ENCODE data around the gene OSBPL6. TPM values are rescaled to one million over a fixed set of nuclear protein-coding genes. Genes with fewer than 3 reads are reported as not detected.
"Not testable (repeated sequence)": the region's sequence is repeated elsewhere in the genome, so short reads cannot be mapped to it uniquely, and the experiment has no call there.

OSBPL6 gene
- total RNA-seq, 2 experiments from 2014 or later: 2.0 to 2.7 TPM

- ChIA-PET CTCF (no interaction called here), POLR2A (no interaction called here)
Observed at GRCh38 chr2:178330175-178331017, 136.1 kb downstream of the OSBPL6 start.

DNA sequence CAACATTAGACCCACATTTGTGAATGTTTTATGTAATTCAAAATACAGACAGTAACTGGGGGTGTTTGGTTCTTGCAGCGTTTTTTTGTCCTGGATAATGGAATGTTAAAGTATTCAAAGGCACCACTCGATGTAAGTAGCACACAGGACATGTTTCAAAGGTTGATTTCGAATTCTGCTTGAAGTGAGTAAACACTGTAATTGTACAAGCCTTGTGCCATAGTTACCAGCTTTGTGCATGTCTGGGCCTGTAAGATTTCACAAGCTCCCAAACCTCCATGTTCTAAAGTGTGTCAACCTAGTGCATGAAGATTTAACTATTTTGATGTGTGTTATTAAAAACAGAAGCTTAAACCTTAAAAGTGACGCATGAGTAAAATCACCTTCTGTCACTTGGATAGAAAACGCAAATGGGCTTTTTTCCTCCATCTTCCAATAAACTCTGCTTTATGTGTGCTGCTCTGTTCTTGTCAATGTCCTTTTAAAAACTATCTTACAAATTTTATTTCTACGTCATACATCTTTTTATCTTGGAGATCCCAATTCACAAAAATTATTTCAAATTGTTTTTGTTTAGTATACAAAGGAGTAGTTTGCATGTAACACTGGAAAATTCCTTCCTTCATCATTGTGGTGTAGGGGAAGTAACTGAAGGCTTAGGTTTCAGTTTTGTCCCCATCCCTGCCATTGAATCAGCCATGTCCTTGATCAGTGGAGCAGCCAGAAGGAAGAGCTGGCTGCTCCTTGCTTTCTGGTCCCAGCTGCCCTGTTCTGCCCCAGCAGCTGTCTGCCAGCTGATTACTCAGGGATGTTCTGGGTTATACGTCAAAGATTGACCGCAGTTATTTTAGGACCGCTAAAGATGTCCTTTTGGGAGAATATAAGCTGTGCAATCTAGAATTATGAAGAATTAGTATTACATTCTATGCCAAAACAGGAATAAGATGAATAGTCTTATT, 137.4 kb downstream of the OSBPL6 start:
- CTCF ChIA-PET: no interaction called here
- POLR2A ChIA-PET: no interaction called here

GRCh38 chr2:178333851-178334250, 139.5 kb downstream of the OSBPL6 start:
- POLR2A ChIA-PET: no interaction called here
- CTCF ChIA-PET: no interaction called here

DNA sequence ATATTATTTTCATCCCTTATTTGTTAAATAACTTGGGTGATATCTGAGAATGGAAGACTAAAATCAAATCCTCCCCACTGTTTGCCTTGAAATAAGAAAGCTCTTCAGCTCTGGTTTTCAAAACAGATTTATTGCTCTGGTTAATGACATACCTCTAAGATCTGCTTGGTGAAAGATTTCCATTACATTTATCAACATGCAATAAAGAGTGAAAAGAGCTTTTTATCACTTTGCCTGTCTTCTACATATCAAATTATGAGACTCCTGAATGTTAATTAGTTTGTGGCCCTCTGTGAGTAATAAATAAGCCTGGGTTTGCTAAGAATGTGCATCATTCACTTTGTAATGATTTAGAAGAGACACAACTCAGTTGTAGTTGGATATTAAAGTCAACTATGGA, 140.9 kb downstream of the OSBPL6 start:
- ChIA-PET CTCF (no interaction called here), POLR2A (no interaction called here)

GRCh38 chr2:178344121-178344520, 149.8 kb downstream of the OSBPL6 start:
- ChIA-PET POLR2A (no interaction called here), CTCF (no interaction called here)

GRCh38 chr2:178345951-178346350, 151.6 kb downstream of the OSBPL6 start:
- ChIA-PET POLR2A (no interaction called here), CTCF (no interaction called here)

GRCh38 chr2:178350051-178350450, 155.7 kb downstream of the OSBPL6 start:
- CTCF ChIA-PET: no interaction called here
- POLR2A ChIA-PET: no interaction called here

- POLR2A ChIA-PET, CTCF ChIA-PET: not testable (repeated sequence)
Observed at GRCh38 chr2:178357704-178358103, 163.4 kb downstream of the OSBPL6 start.

GRCh38 chr2:178359192-178359912, 165.0 kb downstream of the OSBPL6 start:
- CTCF ChIA-PET: no interaction called here
- POLR2A ChIA-PET: no interaction called here

GRCh38 chr2:178361588-178361987, 167.3 kb downstream of the OSBPL6 start:
- POLR2A ChIA-PET: no interaction called here
- CTCF ChIA-PET: no interaction called here

GRCh38 chr2:178363252-178363651, 168.9 kb downstream of the OSBPL6 start:
- ChIA-PET CTCF (no interaction called here), POLR2A (no interaction called here)

- ChIA-PET CTCF (no interaction called here), POLR2A (no interaction called here)
Observed at GRCh38 chr2:178365116-178365515, 170.8 kb downstream of the OSBPL6 start.

DNA sequence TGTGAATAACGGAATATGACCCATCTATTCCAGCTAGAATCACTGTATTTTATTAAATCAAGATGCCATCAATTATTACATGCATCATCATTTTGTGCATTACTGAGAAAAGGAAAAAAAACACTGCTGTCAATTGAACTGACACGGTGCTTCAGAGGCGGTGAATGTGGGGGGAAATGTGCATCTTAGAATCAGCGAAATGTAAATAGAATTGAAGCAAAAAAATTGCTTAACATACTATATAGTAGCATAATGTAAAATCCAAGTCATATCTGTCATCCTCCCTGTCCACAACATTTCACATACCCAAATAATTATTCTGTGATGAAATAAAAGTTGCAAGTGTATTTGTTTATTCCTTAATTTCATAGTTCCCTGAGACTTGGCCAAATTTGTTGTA, 172.1 kb downstream of the OSBPL6 start:
- CTCF ChIA-PET: no interaction called here
- POLR2A ChIA-PET: no interaction called here

- CTCF ChIA-PET: no interaction called here
- POLR2A ChIA-PET: no interaction called here
Observed at GRCh38 chr2:178367344-178367743, 173.0 kb downstream of the OSBPL6 start.

- ChIA-PET CTCF (no interaction called here), POLR2A (no interaction called here)
Observed at GRCh38 chr2:178374865-178375264, 180.6 kb downstream of the OSBPL6 start.

DNA sequence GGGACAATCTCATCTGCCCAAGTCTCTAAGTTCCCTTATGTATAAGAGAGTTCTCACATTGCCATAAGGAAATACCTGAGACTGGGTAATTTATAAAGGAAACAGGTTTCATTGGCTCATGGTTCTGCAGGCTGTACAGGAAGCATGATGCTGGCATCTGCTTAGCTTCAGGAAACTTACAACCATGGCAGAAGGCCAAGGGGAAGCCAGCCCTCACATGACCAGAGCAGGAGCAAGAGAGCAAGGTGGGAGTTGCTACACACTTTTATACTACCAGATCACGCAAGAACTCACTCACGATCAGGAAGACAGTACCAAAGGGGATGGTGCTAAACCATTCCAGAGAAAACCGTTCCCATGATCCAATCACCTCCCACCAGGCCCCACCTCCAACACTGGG, 182.7 kb downstream of the OSBPL6 start:
- CTCF ChIA-PET: no interaction called here
- POLR2A ChIA-PET: no interaction called here

DNA sequence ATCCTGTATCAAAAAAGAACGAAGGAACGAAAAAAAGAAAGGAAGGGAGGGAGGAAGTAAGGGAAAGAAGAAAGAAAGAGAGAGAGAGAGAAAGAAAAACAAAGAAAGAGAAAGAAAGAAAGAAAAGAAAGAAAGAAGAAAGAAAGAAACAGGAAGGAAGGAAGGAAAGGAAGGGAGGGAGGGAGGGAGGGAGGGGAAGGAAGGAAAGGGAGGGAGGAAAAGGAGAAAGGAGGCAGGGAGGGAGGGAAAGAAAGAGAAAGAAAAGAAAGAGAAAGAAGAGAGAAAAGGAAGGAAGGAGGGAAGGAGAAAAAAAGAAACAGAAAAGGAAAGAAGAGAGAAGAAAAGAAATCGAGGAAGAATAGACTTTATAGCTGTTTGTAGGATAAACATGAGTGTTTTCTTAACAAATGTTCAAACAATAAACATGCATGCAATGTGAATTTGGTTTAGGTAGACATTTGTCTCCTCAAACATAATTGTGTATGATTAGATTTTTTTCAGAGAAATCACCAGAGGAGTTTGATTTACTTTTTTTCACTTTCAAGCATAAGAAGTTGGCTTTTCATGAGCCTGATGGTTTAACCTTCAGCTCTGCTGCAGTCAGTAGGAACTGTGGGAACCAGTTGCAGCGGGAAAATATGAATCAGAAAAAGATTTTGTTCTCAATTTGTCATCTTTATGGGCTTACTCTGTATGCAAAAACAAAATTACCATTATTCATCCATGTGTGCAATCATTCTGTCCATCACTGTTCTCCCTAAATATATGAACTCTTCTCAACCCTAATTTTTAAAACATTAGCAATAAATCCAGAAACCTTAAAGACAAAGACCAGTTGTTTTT, 185.1 kb downstream of the OSBPL6 start:
- ChIA-PET POLR2A (no interaction called here), CTCF (no interaction called here)

- CTCF ChIA-PET: no interaction called here
- POLR2A ChIA-PET: no interaction called here
Observed at GRCh38 chr2:178380763-178381162, 186.5 kb downstream of the OSBPL6 start.

DNA sequence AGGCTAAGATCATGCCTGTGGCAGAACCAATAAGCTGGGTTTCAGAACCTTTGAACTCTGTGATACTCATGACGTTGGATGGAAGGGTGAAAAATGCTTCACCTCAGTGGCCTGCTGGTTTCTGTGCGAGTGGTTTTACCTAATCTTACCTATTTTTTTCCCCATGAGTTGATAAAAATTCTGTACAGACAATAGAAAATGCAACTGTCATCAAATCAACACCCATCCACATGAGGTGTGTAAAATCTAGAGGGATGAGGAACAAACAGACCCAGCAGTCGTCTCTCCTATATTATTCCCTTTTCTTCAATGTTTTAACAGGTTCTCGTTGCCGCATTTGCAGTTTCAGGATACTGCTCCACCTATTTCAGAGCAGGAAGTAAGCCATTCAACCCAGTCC, 189.4 kb downstream of the OSBPL6 start:
- CTCF ChIA-PET: interaction anchor here (0.7 kb wide), 1 partner anchor 31 kb away, joined by 3 read pairs; no protein-coding TSS in a partner anchor

More for the DNA sequence above, 189.4 kb downstream of the OSBPL6 start:
- POLR2A ChIA-PET: no interaction called here
